Colonic mucosa (tissue), 4 donors: Measurements from ENCODE around the gene RFXAP. TPM values are rescaled to one million over a fixed set of nuclear protein-coding genes. Genes with fewer than 3 reads are reported as not detected.

ENCODE experiments used
- DNase-seq: peaks from one replicate; pipeline ENCODE4 v3.0.0-alpha.2; 2020
- H3K27ac ChIP-seq: fragments of 200-600 bp; one replicate; pipeline ENCODE4 v1.8.0; 2021
- H3K27me3 ChIP-seq: fragments of 200-600 bp; one replicate; pipeline ENCODE4 v1.8.0; 2021
- H3K36me3 ChIP-seq: fragments of 200-600 bp; one replicate; pipeline ENCODE4 v1.8.0; 2021
- H3K4me1 ChIP-seq: fragments of 200-600 bp; one replicate; pipeline ENCODE4 v1.8.0; 2021; ENCODE audit warnings: mild to moderate bottlenecking
- H3K4me3 ChIP-seq: fragments of 200-600 bp; one replicate; pipeline ENCODE4 v1.8.0; 2021
- H3K9ac ChIP-seq, 2 donors: one replicate each; pipeline ENCODE4 v1.7.0; 2013; ENCODE audit warnings: control low read depth in 2 of 2, low read depth in 2 of 2, low read length in 2 of 2
- H3K9me3 ChIP-seq: fragments of 200-600 bp; one replicate; pipeline ENCODE4 v1.8.0; 2021
- CTCF ChIP-seq: fragments of 200-600 bp; IDR thresholded peaks from one replicate; pipeline ENCODE4 v1.8.0; 2022; ENCODE audit warnings: antibody characterized with exemption, mild to moderate bottlenecking
- intact Hi-C: fragments of 100-400 bp; cut with DNase I; formaldehyde crosslinking; loops from one replicate; pipeline ENCODE4 v1.14.1; 2022
- total RNA-seq, 2 donors: library from RNA; stranded (reverse); fragmentation: NEBNext Ultra II Directional in 1 of 2; extraction: Animal tissue kit (Norgen Biotek cat#: 25700) in 1 of 2; gene quantifications; one replicate each; pipeline ENCODE4 v1.2.1, GENCODE V29; 2021
- donor health status: healthy.
- donor health status: DM: no; HTN: no; CAD: no.
- donor health status: DM: no; HTN: no; CAD: no.

The RFXAP gene
- total RNA-seq, 2 donors from 2014 or later: 2.4 to 3.0 TPM

DNA sequence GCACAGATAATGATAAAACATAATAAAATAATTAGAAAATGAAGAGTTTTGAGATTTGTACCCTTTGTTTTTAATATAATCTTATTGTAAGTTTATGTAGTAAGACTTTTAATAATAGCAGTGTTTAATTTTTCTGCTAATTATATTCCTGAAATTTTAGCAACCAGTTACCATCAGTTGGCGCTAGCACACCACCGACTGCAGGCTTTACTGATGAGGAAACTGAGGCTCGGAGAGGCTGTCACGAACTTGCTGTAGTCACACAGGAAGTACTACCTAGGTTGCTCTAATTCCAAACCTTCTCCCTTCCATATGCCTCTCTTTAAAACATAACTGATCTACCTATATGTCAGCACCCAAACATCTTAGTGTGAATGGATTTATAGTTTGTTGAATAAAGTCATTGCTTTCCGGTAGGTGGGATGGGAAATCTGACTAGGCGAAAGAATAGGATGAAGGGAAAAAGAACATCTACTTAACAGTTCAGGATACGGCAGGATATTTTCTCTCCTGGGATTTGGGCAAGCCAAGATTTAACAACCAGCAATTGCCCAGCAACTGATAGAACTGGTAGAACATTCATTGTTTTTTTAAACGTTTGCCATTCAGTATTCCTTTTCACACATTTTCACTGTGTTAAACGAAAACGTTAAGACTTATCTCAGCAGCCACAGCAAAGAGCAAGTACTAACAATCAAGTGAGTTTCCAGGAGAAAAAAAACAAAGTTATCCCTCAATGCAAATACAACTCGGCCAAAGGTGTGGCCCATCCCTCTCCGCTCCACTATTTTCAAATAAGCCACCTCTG is 822 bp upstream of the RFXAP start:
- intact Hi-C loops: no loop called here
- DNase-seq: no peak
- no peaks in the 10 kb centered on the region for H3K9me3 ChIP-seq
- peak overlapping the region; percentile 88 for H3K4me3 ChIP-seq
- peaks cover 8% of the 10 kb centered on the region for H3K4me1 ChIP-seq
- H3K36me3 ChIP-seq: no peaks in the 10 kb centered on the region
- H3K27me3 ChIP-seq: no peaks in the 10 kb centered on the region
- peak overlapping the region in 1 of 2 donors; percentile 73 for H3K9ac ChIP-seq
- TF ChIP-seq CTCF: no peak
- H3K27ac ChIP-seq: no peak overlapping the region

DNA sequence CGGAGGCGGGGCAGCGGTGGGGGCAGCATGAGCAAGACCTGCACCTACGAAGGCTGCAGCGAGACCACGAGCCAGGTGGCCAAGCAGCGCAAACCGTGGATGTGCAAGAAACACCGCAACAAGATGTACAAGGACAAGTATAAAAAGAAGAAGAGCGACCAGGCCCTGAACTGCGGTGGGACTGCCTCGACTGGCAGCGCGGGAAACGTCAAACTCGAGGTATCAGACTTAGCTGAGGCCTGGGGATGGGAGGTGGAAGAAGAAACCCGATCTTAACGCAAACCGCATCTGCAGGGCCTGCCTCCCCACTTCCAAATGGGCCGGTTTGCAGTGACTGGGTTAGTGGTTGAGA is 693 bp downstream of the RFXAP start:
- peak overlapping the region; percentile 73 to 78 for H3K9ac ChIP-seq
- H3K27ac ChIP-seq: peak overlapping the region; percentile 65
- intact Hi-C loops: no loop called here
- no peak for TF ChIP-seq CTCF
- H3K4me3 ChIP-seq: peak overlapping the region; percentile 88
- H3K9me3 ChIP-seq: no peaks in the 10 kb centered on the region
- H3K4me1 ChIP-seq: peaks cover 8% of the 10 kb centered on the region
- no peaks in the 10 kb centered on the region for H3K36me3 ChIP-seq
- no peaks in the 10 kb centered on the region for H3K27me3 ChIP-seq
- DNase-seq: no peak

- H3K27me3 ChIP-seq: no peaks in the 10 kb centered on the region
- TF ChIP-seq CTCF: no peak
- no peaks in the 10 kb centered on the region for H3K36me3 ChIP-seq
- H3K27ac ChIP-seq: no peak overlapping the region
- peak overlapping the region; percentile 73 to 78 for H3K9ac ChIP-seq
- no peaks in the 10 kb centered on the region for H3K9me3 ChIP-seq
- peaks cover 8% of the 10 kb centered on the region for H3K4me1 ChIP-seq
- no peak for DNase-seq
- peak overlapping the region; percentile 88 for H3K4me3 ChIP-seq
- intact Hi-C loops: no loop called here
Observed at GRCh38 chr13:36820222-36820621, 1.2 kb downstream of the RFXAP start.

- intact Hi-C loops: no loop called here
- no peaks in the 10 kb centered on the region for H3K27me3 ChIP-seq
- TF ChIP-seq CTCF: no peak
- no peaks in the 10 kb centered on the region for H3K9me3 ChIP-seq
- no peaks in the 10 kb centered on the region for H3K36me3 ChIP-seq
- no peak overlapping the region for H3K27ac ChIP-seq
- no peak overlapping the region for H3K9ac ChIP-seq
- DNase-seq: no peak
- no peak overlapping the region for H3K4me3 ChIP-seq
- peaks cover 8% of the 10 kb centered on the region for H3K4me1 ChIP-seq
Observed at GRCh38 chr13:36822785-36823184, 3.8 kb downstream of the RFXAP start.

DNA sequence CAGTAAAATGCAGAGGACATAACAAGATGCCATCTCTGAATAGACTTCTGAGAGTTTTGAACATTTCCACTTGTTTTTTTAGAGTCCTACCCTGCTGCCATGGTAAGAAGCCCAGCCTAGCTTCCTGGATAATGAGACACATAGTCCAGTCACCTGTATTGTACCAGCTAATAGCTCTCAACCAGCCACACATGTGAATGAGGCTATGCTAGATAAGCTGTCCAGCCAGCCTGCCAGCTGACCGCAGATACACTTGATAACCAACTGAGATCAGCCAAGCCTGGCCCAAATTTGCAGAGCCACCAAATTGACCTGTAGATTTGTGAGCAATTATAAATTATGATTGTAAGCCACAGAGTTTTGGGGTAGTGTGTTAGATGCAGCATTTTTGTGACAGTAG is 10.7 kb downstream of the RFXAP start:
- H3K4me1 ChIP-seq: no peaks in the 10 kb centered on the region
- no peak overlapping the region for H3K27ac ChIP-seq
- no peak overlapping the region for H3K4me3 ChIP-seq
- no peaks in the 10 kb centered on the region for H3K27me3 ChIP-seq
- H3K36me3 ChIP-seq: no peaks in the 10 kb centered on the region
- no peak for TF ChIP-seq CTCF
- no peaks in the 10 kb centered on the region for H3K9me3 ChIP-seq
- no peak for DNase-seq
- intact Hi-C loops: no loop called here
- H3K9ac ChIP-seq: no peak overlapping the region
